ENCODE measurements around the gene FAM181A. TPM values are rescaled to one million over a fixed set of nuclear protein-coding genes. Genes with fewer than 3 reads are reported as not detected.
A peak's percentile ranks its signal among the peaks of the same experiment; 100 is the strongest.

FAM181A gene
- total RNA-seq, 4 donors from 2014 or later: not detected

- WGBS, 2 donors: 20 to 27% methylated on average over 12 to 13 of the region's 13 CpGs
- DNase-seq (ENCODE audit: low spot score in 2 of 2): peak; percentile 60 to 94
- TF ChIP-seq CTCF (IDR thresholded peaks at IDR 0.05) (peak in 1 of 3 donors; percentile 91), POLR2A (IDR thresholded peaks at IDR 0.05) (no peak)
- no peak overlapping the region for H3K4me3 ChIP-seq (ENCODE audit: low read depth, poor library complexity, severe bottlenecking)
- intact Hi-C loops (cut with DNase I; ENCODE audit: low total_unique reads): loop anchor here (5.0 kb wide), 1 partner anchor 106 kb away; the partner anchor contains the start of gene PRIMA1
Measured at GRCh38 chr14:93892923-93893558, 34.1 kb upstream of the FAM181A start.

- TF ChIP-seq POLR2A (IDR thresholded peaks at IDR 0.05): no peak
- no peak for TF ChIP-seq CTCF (IDR thresholded peaks at IDR 0.05)
- no peak overlapping the region for H3K4me3 ChIP-seq (ENCODE audit: low read depth, poor library complexity, severe bottlenecking)
- WGBS, 2 donors: 69 to 72% methylated on average over 12 of the region's 12 CpGs
- no peak for DNase-seq (ENCODE audit: low spot score in 2 of 2)
- intact Hi-C loops (cut with DNase I; ENCODE audit: low total_unique reads): loop anchor here (5.0 kb wide), 1 partner anchor 106 kb away; the partner anchor contains the start of gene PRIMA1
Measured at GRCh38 chr14:93893661-93894261, 33.4 kb upstream of the FAM181A start.

GRCh38 chr14:93895023-93895604 lies 32.0 kb upstream of the FAM181A start:
- DNase-seq (ENCODE audit: low spot score in 2 of 2): no peak
- H3K4me3 ChIP-seq (ENCODE audit: low read depth, poor library complexity, severe bottlenecking): no peak overlapping the region
- intact Hi-C loops (cut with DNase I; ENCODE audit: low total_unique reads): no loop called here
- no peak for TF ChIP-seq POLR2A (IDR thresholded peaks at IDR 0.05)
- no peak for TF ChIP-seq CTCF (IDR thresholded peaks at IDR 0.05)
- 73 to 81% methylated on average over 9 of the region's 9 CpGs for WGBS, 2 donors

- 86 to 89% methylated on average over 5 of the region's 5 CpGs for WGBS, 2 donors
- no peak for DNase-seq (ENCODE audit: low spot score in 2 of 2)
- TF ChIP-seq POLR2A (IDR thresholded peaks at IDR 0.05) (no peak), CTCF (IDR thresholded peaks at IDR 0.05) (no peak)
- intact Hi-C loops (cut with DNase I; ENCODE audit: low total_unique reads): no loop called here
- H3K4me3 ChIP-seq (ENCODE audit: low read depth, poor library complexity, severe bottlenecking): no peak overlapping the region
Measured at GRCh38 chr14:93897476-93897845, 29.7 kb upstream of the FAM181A start.

GRCh38 chr14:93898081-93898611 lies 29.0 kb upstream of the FAM181A start:
- intact Hi-C loops (cut with DNase I; ENCODE audit: low total_unique reads): no loop called here
- WGBS, 2 donors: 86 to 94% methylated on average over 13 to 14 of the region's 15 CpGs

More at GRCh38 chr14:93898081-93898611, 29.0 kb upstream of the FAM181A start:
- no peak overlapping the region for H3K4me3 ChIP-seq (ENCODE audit: low read depth, poor library complexity, severe bottlenecking)
- DNase-seq (ENCODE audit: low spot score in 2 of 2): no peak
- no peak for TF ChIP-seq CTCF (IDR thresholded peaks at IDR 0.05)
- no peak for TF ChIP-seq POLR2A (IDR thresholded peaks at IDR 0.05)

Data from lower leg skin (tissue), 4 donors.